GM10248 (cell line): ENCODE data around the gene BNIPL.

Experiments
- CTCF ChIA-PET: fragments of 300-600 bp; sonication (Branson Sonifier 250); formaldehyde crosslinking; extraction: SDS; loops from one replicate; lab custom pipeline; 2021; ENCODE audit warnings: antibody characterized with exemption; lab: Yijun Ruan, JAX
- POLR2A ChIA-PET: fragments of 350-650 bp; sonication (Branson Sonifier 250); formaldehyde crosslinking; extraction: SDS; loops from one replicate; lab custom pipeline; 2020; ENCODE audit warnings: antibody characterized with exemption; lab: Yijun Ruan, JAX
- DNase-seq: peaks from one replicate; pipeline ENCODE4 v3.0.0; 2012; ENCODE audit errors: extremely low spot score
- CTCF ChIP-seq: IDR thresholded peaks from 2 replicates; pipeline ENCODE4 v1.5.1; 2012; ENCODE audit warnings: mild to moderate bottlenecking, low read depth; ENCODE audit errors: extremely low read depth, missing control alignments, control extremely low read depth

Gene BNIPL

GRCh38 chr1:151035167-151035566 is 1.2 kb upstream of the BNIPL start:
- ChIA-PET POLR2A (no interaction called here), CTCF (interaction anchor here (1.1 to 1.7 kb wide), 3 partner anchors 9 to 13 kb away, joined by 4 to 5 read pairs (median 4); partner anchors contain the start of gene C1orf56)
- no peak for TF ChIP-seq CTCF
- no peak for DNase-seq

GRCh38 chr1:151037032-151037431 is 646 bp downstream of the BNIPL start:
- CTCF ChIA-PET: interaction anchor here (0.8 to 2.0 kb wide), 3 partner anchors 12 to 63 kb away, joined by 3 to 11 read pairs (median 5); no protein-coding TSS in a partner anchor
- no peak for TF ChIP-seq CTCF
- POLR2A ChIA-PET: interaction anchor here (0.5 kb wide), 1 partner anchor 12 kb away, joined by 6 read pairs; no protein-coding TSS in a partner anchor
- DNase-seq: no peak

GRCh38 chr1:151039521-151039920 is 3.1 kb downstream of the BNIPL start:
- no peak for DNase-seq
- ChIA-PET POLR2A (no interaction called here), CTCF (interaction anchor here (1.5 to 1.6 kb wide), 3 partner anchors 12 to 20 kb away, joined by 3 to 5 read pairs (median 5); partner anchors contain the start of gene CDC42SE1)
- no peak for TF ChIP-seq CTCF

DNA sequence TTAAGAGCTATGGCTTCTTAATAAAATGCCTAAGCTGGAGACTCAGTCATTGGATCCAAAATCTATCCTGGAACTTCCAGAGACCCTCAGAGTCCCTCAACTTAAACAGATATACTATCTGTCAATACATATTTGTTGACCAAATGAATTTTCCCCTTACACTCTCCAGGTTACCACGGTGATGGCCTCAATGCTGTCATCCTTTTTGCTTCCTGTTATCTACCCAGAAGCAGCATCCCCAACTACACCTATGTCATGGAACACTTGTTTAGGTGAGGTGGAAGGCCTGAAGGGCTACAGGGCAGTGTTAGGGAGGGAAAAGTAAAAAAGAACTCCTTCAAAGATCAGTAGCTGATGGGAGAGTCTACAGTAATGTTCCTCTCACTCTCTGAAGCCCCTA is 6.8 kb downstream of the BNIPL start:
- TF ChIP-seq CTCF: no peak
- POLR2A ChIA-PET: interaction anchor here (0.7 to 1.6 kb wide), 3 partner anchors 10 to 102 kb away, joined by 3 to 5 read pairs (median 4); partner anchors contain the start of gene CDC42SE1
- CTCF ChIA-PET: interaction anchor here (0.8 to 2.1 kb wide), 9 partner anchors 10 to 57 kb away, joined by 3 to 12 read pairs (median 4); partner anchors contain the start of gene CDC42SE1
- no peak for DNase-seq

DNA sequence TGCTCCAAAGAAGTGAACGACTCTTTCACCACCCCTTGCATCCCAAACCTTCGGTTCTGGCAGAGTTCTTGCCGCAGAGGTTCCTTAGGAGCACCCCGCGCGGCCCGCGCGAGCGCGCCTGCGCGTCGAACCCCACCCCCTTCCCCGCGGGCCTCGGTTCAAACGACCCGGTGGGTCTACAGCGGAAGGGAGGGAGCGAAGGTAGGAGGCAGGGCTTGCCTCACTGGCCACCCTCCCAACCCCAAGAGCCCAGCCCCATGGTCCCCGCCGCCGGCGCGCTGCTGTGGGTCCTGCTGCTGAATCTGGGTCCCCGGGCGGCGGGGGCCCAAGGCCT is 11.2 kb downstream of the BNIPL start, which contains the start of gene C1orf56:
TSS of gene C1orf56 (plus strand) at position 161 of the 334 bp plus-strand sequence. CDS start at position 258, 97 bp downstream.
- TF ChIP-seq CTCF: no peak
- peak; percentile 87 for DNase-seq
- CTCF ChIA-PET: interaction anchor here (0.7 to 6.8 kb wide), 13 partner anchors 12 to 283 kb away, joined by 3 to 69 read pairs (median 3); partner anchors contain the start of genes CDC42SE1, GABPB2, MINDY1 and MLLT11
- POLR2A ChIA-PET: interaction anchor here (1.1 to 1.6 kb wide), 2 partner anchors 10 to 11 kb away, joined by 3 to 4 read pairs; no protein-coding TSS in a partner anchor

DNA sequence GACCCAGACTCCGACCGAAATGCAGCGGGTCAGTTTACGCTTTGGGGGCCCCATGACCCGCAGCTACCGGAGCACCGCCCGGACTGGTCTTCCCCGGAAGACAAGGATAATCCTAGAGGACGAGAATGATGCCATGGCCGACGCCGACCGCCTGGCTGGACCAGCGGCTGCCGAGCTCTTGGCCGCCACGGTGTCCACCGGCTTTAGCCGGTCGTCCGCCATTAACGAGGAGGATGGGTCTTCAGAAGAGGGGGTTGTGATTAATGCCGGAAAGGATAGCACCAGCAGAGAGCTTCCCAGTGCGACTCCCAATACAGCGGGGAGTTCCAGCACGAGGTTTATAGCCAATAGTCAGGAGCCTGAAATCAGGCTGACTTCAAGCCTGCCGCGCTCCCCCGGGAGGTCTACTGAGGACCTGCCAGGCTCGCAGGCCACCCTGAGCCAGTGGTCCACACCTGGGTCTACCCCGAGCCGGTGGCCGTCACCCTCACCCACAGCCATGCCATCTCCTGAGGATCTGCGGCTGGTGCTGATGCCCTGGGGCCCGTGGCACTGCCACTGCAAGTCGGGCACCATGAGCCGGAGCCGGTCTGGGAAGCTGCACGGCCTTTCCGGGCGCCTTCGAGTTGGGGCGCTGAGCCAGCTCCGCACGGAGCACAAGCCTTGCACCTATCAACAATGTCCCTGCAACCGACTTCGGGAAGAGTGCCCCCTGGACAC is 11.7 kb downstream of the BNIPL start:
- TF ChIP-seq CTCF: peak; percentile 49
- DNase-seq: peak; percentile 78
- ChIA-PET CTCF (interaction anchor here (0.7 to 6.8 kb wide), 12 partner anchors 11 to 52 kb away, joined by 3 to 69 read pairs (median 3); partner anchors contain the start of genes CDC42SE1, GABPB2, MINDY1 and MLLT11), POLR2A (interaction anchor here (0.6 to 1.6 kb wide), 3 partner anchors 9 to 11 kb away, joined by 3 to 4 read pairs (median 3); no protein-coding TSS in a partner anchor)
